GM23338 (cell line): ENCODE results near the gene IHH. TPM values are rescaled to one million over a fixed set of nuclear protein-coding genes. Genes with fewer than 3 reads are reported as not detected.

ENCODE experiments used
- ATAC-seq: fragments of 200-7000 bp; cut with Tn5 transposase; 3 replicates; pipeline ENCODE4 v1.9.1; 2020
- DNase-seq: peaks from one replicate; pipeline ENCODE4 v3.0.0-alpha.2; 2015; ENCODE audit warnings: low spot score
- H2AFZ ChIP-seq: fragments of 200-600 bp; sonication (generic); 2 replicates; pipeline ENCODE4 v1.8.0; 2016; ENCODE audit warnings: antibody characterized with exemption, mild to moderate bottlenecking, moderate library complexity
- H3F3A ChIP-seq: fragments of 200-600 bp; sonication (generic); replicated peaks from 2 replicates; pipeline ENCODE4 v1.8.0; 2017; ENCODE audit warnings: antibody characterized with exemption, mixed run types, low read depth
- H3K27ac ChIP-seq: fragments of 200-600 bp; sonication (generic); 2 replicates; pipeline ENCODE4 v1.6.1; 2016; ENCODE audit warnings: low read depth
- H3K27me3 ChIP-seq: fragments of 200-600 bp; sonication (generic); 2 replicates; pipeline ENCODE4 v1.8.0; 2016; ENCODE audit warnings: mild to moderate bottlenecking, mixed run types, moderate library complexity; ENCODE audit not compliant: insufficient read depth
- H3K36me3 ChIP-seq: fragments of 200-600 bp; sonication (generic); 2 replicates; pipeline ENCODE4 v1.8.0; 2016; ENCODE audit warnings: mild to moderate bottlenecking; ENCODE audit not compliant: insufficient read depth
- H3K4me1 ChIP-seq: fragments of 200-600 bp; sonication (generic); 2 replicates; pipeline ENCODE4 v1.8.0; 2016; ENCODE audit warnings: mild to moderate bottlenecking, moderate library complexity; ENCODE audit not compliant: insufficient read depth
- H3K4me2 ChIP-seq: fragments of 200-600 bp; sonication (generic); 2 replicates; pipeline ENCODE4 v1.7.1; 2017; ENCODE audit warnings: mixed run types
- H3K4me3 ChIP-seq: fragments of 200-600 bp; sonication (generic); 2 replicates; pipeline ENCODE4 v1.6.1; 2016; ENCODE audit warnings: mixed run types
- H3K79me2 ChIP-seq: fragments of 200-600 bp; sonication (generic); replicated peaks from 2 replicates; pipeline ENCODE4 v1.8.0; 2017; ENCODE audit warnings: mild to moderate bottlenecking; ENCODE audit not compliant: insufficient read depth
- H3K9me2 ChIP-seq: fragments of 200-600 bp; sonication (generic); 2 replicates; pipeline ENCODE4 v1.8.0; 2017; ENCODE audit not compliant: insufficient read depth
- H4K20me1 ChIP-seq: fragments of 200-600 bp; sonication (generic); replicated peaks from 2 replicates; pipeline ENCODE4 v1.8.0; 2017; ENCODE audit warnings: mild to moderate bottlenecking; ENCODE audit not compliant: insufficient read depth
- H3K27ac Mint-ChIP-seq: 2 replicates; pipeline ENCODE4 v1.8.0; 2020; ENCODE audit warnings: inconsistent platforms, mild to moderate bottlenecking, moderate library complexity, mixed read lengths
- H3K27me3 Mint-ChIP-seq: 3 replicates; pipeline ENCODE4 v1.8.0; 2022; ENCODE audit warnings: low read depth, mild to moderate bottlenecking, moderate library complexity, mixed read lengths, inconsistent platforms; ENCODE audit not compliant: insufficient read depth, poor library complexity
- H3K36me3 Mint-ChIP-seq: 3 replicates; pipeline ENCODE4 v1.8.0; 2021; ENCODE audit warnings: low read depth, mild to moderate bottlenecking, inconsistent platforms, moderate library complexity, mixed read lengths
- H3K4me1 Mint-ChIP-seq: 3 replicates; pipeline ENCODE4 v1.8.0; 2020; ENCODE audit warnings: mild to moderate bottlenecking, inconsistent platforms, mixed read lengths
- H3K4me3 Mint-ChIP-seq: 3 replicates; pipeline ENCODE4 v1.8.0; 2021; ENCODE audit warnings: moderate library complexity, mild to moderate bottlenecking, inconsistent platforms, mixed read lengths
- H3K9me3 Mint-ChIP-seq: 3 replicates; pipeline ENCODE4 v1.8.0; 2020; ENCODE audit warnings: moderate library complexity, mild to moderate bottlenecking, inconsistent platforms, mixed read lengths
- CREB1 ChIP-seq: fragments of 250-450 bp; sonication (Bioruptor Pico); IDR thresholded peaks from 2 replicates; pipeline ENCODE4 v1.5.0; 2020; ENCODE audit warnings: low read depth, mild to moderate bottlenecking, moderate library complexity
- EZH2 ChIP-seq: fragments of 200-600 bp; sonication (generic); IDR thresholded peaks from one replicate; pipeline ENCODE4 v1.8.0; 2017; ENCODE audit warnings: antibody characterized with exemption, mild to moderate bottlenecking, low read depth; ENCODE audit not compliant: unreplicated experiment
- EZH2phosphoT487 ChIP-seq: fragments of 200-600 bp; sonication (generic); IDR thresholded peaks from one replicate; pipeline ENCODE4 v1.8.1; 2018; ENCODE audit warnings: antibody characterized with exemption; ENCODE audit not compliant: unreplicated experiment
- JUNB ChIP-seq: IDR thresholded peaks from one replicate; pipeline ENCODE4 v1.6.1; 2016; ENCODE audit warnings: antibody characterized with exemption; ENCODE audit not compliant: unreplicated experiment
- NANOG ChIP-seq: IDR thresholded peaks from 2 replicates; pipeline ENCODE4 v1.6.1; 2016; ENCODE audit warnings: antibody characterized with exemption, borderline replicate concordance
- POLR2AphosphoS5 ChIP-seq: IDR thresholded peaks from 2 replicates; pipeline ENCODE4 v1.6.1; 2016; ENCODE audit warnings: antibody characterized with exemption, low read depth
- STAT1 ChIP-seq: IDR thresholded peaks from one replicate; pipeline ENCODE4 v1.6.1; 2016; ENCODE audit warnings: antibody characterized with exemption; ENCODE audit not compliant: unreplicated experiment
- ZNF114 ChIP-seq: fragments of 250-450 bp; sonication (Bioruptor Pico); IDR thresholded peaks from 2 replicates; pipeline ENCODE4 v1.5.0; 2020; ENCODE audit warnings: mild to moderate bottlenecking, moderate library complexity
- ZNF331 ChIP-seq: fragments of 250-450 bp; sonication (Bioruptor Pico); IDR thresholded peaks from 2 replicates; pipeline ENCODE4 v1.5.0; 2020; ENCODE audit warnings: low read depth, mild to moderate bottlenecking, moderate library complexity
- polyA plus RNA-seq: library from polyadenylated mRNA; unstranded; fragments of >200 nt; fragmentation: Nextera tagmentation; extraction: Ambion mirVana; gene quantifications from 2 replicates; pipeline ENCODE4 v1.2.1, GENCODE V29; 2016
- total RNA-seq: library from RNA; depleted of rRNA; stranded (reverse); fragments of >200 nt; shearing (Covaris generic); gene quantifications from 2 replicates; pipeline ENCODE4 v1.2.3, GENCODE V29; 2014
- TF ChIP-seq, protein P1 (sequence below): IDR thresholded peaks from one replicate; pipeline ENCODE4 v1.6.1; 2018; ENCODE audit warnings: antibody characterized with exemption; ENCODE audit not compliant: unreplicated experiment
- TF ChIP-seq, protein P2 (sequence below): IDR thresholded peaks from 2 replicates; pipeline ENCODE4 v1.6.1; 2016; ENCODE audit warnings: antibody characterized with exemption
- TF ChIP-seq, protein P3 (sequence below): fragments of 250-450 bp; sonication (Bioruptor Pico); IDR thresholded peaks from 2 replicates; pipeline ENCODE4 v1.5.0; 2020; ENCODE audit warnings: mild to moderate bottlenecking, moderate library complexity

Gene IHH
- total and polyA plus RNA-seq, 2 experiments from 2014 or later: not detected

DNA sequence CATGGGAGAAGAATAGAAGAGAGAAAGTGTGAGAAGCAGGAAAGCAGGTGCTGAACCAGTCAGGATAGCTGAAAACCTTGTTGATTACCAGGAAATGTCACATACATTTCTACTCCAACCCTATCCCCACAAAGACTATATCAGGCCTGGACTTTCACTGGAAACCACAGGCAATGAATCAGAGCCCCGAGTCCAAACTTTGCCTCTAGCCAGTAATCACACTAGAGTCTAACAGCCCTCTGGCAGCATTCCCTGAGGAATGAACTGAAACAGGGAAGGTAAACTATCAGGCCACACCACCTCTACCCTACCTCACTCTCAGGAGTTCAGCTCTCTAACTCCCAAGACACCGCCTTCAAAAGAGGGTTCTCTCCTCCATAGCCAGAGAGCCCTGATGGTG is 18.7 kb upstream of the IHH start (continued):
- TF ChIP-seq, protein P1, sequence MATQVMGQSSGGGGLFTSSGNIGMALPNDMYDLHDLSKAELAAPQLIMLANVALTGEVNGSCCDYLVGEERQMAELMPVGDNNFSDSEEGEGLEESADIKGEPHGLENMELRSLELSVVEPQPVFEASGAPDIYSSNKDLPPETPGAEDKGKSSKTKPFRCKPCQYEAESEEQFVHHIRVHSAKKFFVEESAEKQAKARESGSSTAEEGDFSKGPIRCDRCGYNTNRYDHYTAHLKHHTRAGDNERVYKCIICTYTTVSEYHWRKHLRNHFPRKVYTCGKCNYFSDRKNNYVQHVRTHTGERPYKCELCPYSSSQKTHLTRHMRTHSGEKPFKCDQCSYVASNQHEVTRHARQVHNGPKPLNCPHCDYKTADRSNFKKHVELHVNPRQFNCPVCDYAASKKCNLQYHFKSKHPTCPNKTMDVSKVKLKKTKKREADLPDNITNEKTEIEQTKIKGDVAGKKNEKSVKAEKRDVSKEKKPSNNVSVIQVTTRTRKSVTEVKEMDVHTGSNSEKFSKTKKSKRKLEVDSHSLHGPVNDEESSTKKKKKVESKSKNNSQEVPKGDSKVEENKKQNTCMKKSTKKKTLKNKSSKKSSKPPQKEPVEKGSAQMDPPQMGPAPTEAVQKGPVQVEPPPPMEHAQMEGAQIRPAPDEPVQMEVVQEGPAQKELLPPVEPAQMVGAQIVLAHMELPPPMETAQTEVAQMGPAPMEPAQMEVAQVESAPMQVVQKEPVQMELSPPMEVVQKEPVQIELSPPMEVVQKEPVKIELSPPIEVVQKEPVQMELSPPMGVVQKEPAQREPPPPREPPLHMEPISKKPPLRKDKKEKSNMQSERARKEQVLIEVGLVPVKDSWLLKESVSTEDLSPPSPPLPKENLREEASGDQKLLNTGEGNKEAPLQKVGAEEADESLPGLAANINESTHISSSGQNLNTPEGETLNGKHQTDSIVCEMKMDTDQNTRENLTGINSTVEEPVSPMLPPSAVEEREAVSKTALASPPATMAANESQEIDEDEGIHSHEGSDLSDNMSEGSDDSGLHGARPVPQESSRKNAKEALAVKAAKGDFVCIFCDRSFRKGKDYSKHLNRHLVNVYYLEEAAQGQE: no peak

DNA sequence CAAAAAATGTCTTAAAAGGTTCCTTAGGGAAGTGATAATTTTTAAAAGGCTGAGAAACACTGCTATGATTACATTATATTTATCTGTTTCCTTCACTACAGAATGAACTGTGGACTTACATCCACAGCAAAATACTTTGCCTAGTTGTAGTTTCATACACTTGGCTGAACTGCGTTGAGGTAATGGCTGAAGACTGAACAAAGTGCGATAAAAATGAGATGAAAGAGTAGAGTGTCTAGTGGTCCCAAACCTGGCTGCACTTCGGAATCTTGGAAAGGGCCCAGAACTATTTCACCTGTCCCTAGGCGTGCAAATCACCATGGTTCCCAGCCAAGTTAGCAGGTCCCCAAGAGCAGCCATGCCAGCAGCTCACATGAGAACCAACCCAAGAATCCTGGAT is 18.2 kb upstream of the IHH start:
- Histone ChIP-seq H3K27ac (no peak overlapping the region), H3K9me2 (no peaks in the 10 kb centered on the region), H3K27me3 (no peaks in the 10 kb centered on the region), H3K4me2 (no peak overlapping the region), H4K20me1 (peaks cover 5% of the 10 kb centered on the region; the same call in 1 of the 2 replicates), H3K4me1 (peaks cover 3% of the 10 kb centered on the region), H2AFZ (no peak overlapping the region), H3K4me3 (no peak overlapping the region), H3K79me2 (no peaks in the 10 kb centered on the region), H3F3A (no peaks in the 10 kb centered on the region), H3K36me3 (no peaks in the 10 kb centered on the region)
- ATAC-seq (no peak), DNase-seq (no peak)
- peaks cover 2% of the 10 kb centered on the region for H3K27me3 Mint-ChIP-seq
- H3K27ac Mint-ChIP-seq: no peak overlapping the region
- no peaks in the 10 kb centered on the region for H3K9me3 Mint-ChIP-seq
- H3K4me1 Mint-ChIP-seq: peaks cover 6% of the 10 kb centered on the region
- no peak overlapping the region for H3K4me3 Mint-ChIP-seq
- H3K36me3 Mint-ChIP-seq: no peaks in the 10 kb centered on the region
- TF ChIP-seq CREB1 (CRISPR knock-in tag) (no peak), EZH2phosphoT487 (no peak), ZNF331 (CRISPR knock-in tag) (no peak), JUNB (no peak), EZH2 (no peak), POLR2AphosphoS5 (no peak), NANOG (no peak), ZNF114 (CRISPR knock-in tag) (no peak), STAT1 (no peak)
- TF ChIP-seq, protein P1: no peak
- TF ChIP-seq, protein P2, sequence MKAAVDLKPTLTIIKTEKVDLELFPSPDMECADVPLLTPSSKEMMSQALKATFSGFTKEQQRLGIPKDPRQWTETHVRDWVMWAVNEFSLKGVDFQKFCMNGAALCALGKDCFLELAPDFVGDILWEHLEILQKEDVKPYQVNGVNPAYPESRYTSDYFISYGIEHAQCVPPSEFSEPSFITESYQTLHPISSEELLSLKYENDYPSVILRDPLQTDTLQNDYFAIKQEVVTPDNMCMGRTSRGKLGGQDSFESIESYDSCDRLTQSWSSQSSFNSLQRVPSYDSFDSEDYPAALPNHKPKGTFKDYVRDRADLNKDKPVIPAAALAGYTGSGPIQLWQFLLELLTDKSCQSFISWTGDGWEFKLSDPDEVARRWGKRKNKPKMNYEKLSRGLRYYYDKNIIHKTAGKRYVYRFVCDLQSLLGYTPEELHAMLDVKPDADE: no peak
- TF ChIP-seq, protein P3, sequence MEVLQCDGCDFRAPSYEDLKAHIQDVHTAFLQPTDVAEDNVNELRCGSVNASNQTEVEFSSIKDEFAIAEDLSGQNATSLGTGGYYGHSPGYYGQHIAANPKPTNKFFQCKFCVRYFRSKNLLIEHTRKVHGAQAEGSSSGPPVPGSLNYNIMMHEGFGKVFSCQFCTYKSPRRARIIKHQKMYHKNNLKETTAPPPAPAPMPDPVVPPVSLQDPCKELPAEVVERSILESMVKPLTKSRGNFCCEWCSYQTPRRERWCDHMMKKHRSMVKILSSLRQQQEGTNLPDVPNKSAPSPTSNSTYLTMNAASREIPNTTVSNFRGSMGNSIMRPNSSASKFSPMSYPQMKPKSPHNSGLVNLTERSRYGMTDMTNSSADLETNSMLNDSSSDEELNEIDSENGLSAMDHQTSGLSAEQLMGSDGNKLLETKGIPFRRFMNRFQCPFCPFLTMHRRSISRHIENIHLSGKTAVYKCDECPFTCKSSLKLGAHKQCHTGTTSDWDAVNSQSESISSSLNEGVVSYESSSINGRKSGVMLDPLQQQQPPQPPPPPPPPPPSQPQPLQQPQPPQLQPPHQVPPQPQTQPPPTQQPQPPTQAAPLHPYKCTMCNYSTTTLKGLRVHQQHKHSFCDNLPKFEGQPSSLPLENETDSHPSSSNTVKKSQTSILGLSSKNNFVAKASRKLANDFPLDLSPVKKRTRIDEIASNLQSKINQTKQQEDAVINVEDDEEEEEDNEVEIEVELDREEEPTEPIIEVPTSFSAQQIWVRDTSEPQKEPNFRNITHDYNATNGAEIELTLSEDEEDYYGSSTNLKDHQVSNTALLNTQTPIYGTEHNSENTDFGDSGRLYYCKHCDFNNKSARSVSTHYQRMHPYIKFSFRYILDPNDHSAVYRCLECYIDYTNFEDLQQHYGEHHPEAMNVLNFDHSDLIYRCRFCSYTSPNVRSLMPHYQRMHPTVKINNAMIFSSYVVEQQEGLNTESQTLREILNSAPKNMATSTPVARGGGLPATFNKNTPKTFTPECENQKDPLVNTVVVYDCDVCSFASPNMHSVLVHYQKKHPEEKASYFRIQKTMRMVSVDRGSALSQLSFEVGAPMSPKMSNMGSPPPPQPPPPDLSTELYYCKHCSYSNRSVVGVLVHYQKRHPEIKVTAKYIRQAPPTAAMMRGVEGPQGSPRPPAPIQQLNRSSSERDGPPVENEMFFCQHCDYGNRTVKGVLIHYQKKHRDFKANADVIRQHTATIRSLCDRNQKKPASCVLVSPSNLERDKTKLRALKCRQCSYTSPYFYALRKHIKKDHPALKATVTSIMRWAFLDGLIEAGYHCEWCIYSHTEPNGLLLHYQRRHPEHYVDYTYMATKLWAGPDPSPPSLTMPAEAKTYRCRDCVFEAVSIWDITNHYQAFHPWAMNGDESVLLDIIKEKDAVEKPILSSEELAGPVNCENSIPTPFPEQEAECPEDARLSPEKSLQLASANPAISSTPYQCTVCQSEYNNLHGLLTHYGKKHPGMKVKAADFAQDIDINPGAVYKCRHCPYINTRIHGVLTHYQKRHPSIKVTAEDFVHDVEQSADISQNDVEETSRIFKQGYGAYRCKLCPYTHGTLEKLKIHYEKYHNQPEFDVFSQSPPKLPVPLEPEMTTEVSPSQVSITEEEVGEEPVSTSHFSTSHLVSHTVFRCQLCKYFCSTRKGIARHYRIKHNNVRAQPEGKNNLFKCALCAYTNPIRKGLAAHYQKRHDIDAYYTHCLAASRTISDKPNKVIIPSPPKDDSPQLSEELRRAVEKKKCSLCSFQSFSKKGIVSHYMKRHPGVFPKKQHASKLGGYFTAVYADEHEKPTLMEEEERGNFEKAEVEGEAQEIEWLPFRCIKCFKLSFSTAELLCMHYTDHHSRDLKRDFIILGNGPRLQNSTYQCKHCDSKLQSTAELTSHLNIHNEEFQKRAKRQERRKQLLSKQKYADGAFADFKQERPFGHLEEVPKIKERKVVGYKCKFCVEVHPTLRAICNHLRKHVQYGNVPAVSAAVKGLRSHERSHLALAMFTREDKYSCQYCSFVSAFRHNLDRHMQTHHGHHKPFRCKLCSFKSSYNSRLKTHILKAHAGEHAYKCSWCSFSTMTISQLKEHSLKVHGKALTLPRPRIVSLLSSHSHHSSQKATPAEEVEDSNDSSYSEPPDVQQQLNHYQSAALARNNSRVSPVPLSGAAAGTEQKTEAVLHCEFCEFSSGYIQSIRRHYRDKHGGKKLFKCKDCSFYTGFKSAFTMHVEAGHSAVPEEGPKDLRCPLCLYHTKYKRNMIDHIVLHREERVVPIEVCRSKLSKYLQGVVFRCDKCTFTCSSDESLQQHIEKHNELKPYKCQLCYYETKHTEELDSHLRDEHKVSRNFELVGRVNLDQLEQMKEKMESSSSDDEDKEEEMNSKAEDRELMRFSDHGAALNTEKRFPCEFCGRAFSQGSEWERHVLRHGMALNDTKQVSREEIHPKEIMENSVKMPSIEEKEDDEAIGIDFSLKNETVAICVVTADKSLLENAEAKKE (CRISPR knock-in tag): no peak
